ENCODE results near the gene PSME3.
"Not testable (repeated sequence)": the region's sequence is repeated elsewhere in the genome, so short reads cannot be mapped to it uniquely, and the experiment has no call there.

PSME3 gene

GRCh38 chr17:42878123-42878880 lies 45.1 kb downstream of the PSME3 start:
- no peak for DNase-seq

GRCh38 chr17:42878924-42879595 lies 45.9 kb downstream of the PSME3 start:
- DNase-seq, result no peak

GRCh38 chr17:42879596-42879985 lies 46.4 kb downstream of the PSME3 start:
- peak; percentile 22 for DNase-seq

- no peak for DNase-seq
Observed at GRCh38 chr17:42880776-42881310, 47.6 kb downstream of the PSME3 start.

GRCh38 chr17:42881706-42882105 lies 48.5 kb downstream of the PSME3 start:
- DNase-seq, result not testable (repeated sequence)

GRCh38 chr17:42882166-42882565 lies 49.0 kb downstream of the PSME3 start:
- no peak for DNase-seq

- DNase-seq, result no peak
Observed at GRCh38 chr17:42883802-42884558, 50.8 kb downstream of the PSME3 start.

GRCh38 chr17:42885806-42886205 lies 52.6 kb downstream of the PSME3 start:
- DNase-seq, result not testable (repeated sequence)

GRCh38 chr17:42886283-42887176 lies 53.3 kb downstream of the PSME3 start:
- no peak for DNase-seq

- no peak for DNase-seq
Observed at GRCh38 chr17:42889809-42890208, 56.6 kb downstream of the PSME3 start.

- no peak for DNase-seq
Observed at GRCh38 chr17:42891539-42892152, 58.4 kb downstream of the PSME3 start.

GRCh38 chr17:42893359-42893758 lies 60.2 kb downstream of the PSME3 start:
- no peak for DNase-seq

All from fibroblast of skin of scalp (primary cell).